NCI-H2081 (cell line): ENCODE results near the gene CATSPERE.
"Not testable (repeated sequence)": the region's sequence is repeated elsewhere in the genome, so short reads cannot be mapped to it uniquely, and the experiment has no call there.

Experiments
- DNase-seq, 2 experiments: peaks; one replicate each; lab custom pipeline; 2025; lab: John Stamatoyannopoulos, UW

The CATSPERE gene

DNA sequence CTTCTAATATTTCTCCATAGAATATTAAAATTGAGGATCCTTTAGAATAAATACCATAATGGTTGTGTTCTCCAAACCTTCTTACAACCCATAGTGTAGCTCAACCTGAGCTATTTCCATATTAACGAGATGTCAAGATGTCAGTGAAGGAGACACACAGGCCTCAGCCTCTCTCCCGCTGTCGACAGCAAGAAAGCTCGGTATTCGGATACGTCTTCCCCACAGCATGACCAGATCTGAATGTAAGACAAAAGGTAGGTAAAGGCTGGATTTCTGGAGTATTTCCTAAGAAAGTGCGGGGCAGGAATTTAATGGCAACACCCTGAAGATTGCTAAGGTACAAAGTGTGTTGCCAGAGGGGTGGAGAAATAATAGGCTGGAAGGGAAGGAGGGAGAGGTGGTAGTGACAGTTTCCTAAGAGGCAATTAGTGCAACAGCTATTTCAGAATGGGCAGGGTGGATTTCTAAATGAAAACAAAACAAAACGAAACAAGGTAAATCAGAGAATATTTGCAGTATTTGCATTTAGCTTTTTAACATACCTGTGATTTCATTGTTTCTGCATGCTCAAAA is 11.1 kb upstream of the CATSPERE start:
- no peak for DNase-seq

DNA sequence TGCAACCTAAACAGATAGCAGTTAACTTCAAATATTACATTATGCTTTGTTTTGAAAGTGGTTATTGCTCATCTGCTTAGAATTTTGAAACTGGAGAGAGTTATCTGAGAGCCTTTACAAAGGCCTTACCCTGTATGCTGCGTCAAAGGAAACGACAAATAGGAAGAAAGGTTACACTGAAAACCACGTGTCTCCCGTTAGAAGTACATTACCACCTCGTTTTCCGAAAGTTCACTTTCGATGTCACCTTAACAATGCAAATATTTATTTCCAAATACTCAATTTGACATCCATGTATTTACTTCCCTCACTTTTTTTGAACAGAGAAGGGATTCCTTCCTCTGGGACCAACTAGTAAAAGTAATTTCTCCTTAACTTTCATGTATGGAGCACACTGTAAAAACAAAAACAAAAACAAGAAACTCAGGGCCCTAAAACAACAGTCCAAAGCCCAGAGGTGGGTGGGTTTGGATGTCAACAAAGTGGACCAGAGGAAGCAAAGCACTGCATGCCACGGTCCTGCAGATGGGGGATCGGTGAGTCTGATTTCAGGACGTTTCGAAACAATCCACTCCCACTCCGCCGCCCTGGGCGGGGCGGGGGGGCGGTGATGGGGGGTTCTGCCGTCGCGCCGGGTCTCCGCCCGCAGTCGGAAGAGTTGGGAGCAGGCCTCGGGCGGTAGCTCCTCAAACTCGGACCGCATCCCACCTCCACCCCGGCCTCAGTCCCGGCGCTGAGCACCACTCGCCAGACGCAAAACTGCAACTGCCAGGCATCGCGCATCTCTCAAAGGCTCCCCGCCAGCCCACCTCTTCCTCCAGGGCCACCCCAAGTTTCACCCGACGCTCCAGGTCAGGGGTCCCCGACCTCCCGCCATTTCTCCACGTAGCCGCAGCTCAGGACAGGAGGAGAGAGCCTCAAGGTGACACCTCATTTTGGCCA is 10.2 kb upstream of the CATSPERE start:
- peak; percentile 8 to 55 for DNase-seq

DNA sequence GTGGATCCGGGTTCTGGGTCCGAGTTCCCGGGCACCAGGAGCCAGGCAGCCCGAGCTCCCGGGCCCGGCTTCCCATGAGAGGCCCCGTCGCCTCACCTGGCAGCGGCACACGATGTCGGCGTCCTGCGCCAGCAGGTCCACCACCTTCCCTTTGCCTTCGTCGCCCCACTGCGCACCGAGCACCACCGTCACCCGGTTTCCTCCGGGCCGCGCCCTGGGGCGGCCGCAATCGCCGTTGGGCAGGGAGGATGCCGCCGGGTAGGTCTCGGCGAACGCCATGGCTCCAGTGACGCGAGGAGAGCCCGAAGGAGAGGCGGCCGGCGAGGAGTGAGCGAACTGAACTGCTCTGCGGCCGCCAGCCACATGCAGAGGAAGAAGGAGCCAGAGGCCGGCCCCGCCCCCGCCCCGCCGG is 9.5 kb upstream of the CATSPERE start, which contains the start of gene ADSS2:
Gene ADSS2 (minus strand): TSS at position 371 of the 412 bp plus-strand sequence. CDS start 92 bp downstream, at position 279.
- no peak for DNase-seq

DNA sequence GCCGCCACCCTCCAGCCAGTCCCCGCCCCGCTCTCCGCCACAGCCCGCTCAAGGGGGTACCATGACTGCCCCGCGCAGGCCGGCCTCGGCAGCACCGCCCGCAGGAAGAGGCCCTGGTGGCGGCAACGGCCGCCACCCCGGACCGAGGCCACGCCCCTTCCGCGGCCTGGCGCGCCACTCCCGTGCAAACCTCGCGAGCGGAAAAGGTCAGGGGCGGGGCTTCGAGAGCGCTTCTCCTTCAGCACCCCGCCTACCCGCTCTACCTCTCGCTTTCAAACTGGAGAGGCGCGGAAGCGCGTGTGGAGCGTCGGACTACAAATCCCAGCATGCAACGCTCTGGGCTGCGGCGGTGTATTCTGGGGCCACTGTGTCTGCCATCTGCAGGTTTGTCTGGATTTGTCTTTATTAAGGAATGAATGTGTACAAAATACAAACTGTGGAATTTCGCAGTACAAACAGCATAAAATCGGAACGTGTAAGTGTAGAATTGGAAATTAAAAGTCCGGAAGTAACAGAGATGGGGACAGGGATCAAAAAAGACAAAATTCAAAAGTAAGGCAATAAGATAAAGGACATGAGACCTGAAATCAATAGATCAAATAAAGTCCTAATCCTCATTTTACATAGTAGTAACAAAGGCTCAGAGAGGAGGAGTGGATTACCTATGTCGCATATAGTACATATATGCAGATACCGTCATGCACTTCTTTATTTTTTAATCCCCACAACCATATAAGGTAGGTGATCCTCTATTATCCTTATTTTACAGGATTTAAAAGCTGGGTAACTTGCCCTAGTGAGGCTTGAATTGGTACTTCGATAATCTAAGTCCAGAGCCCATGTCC is 8.9 kb upstream of the CATSPERE start:
- peak; percentile 100 for DNase-seq

DNA sequence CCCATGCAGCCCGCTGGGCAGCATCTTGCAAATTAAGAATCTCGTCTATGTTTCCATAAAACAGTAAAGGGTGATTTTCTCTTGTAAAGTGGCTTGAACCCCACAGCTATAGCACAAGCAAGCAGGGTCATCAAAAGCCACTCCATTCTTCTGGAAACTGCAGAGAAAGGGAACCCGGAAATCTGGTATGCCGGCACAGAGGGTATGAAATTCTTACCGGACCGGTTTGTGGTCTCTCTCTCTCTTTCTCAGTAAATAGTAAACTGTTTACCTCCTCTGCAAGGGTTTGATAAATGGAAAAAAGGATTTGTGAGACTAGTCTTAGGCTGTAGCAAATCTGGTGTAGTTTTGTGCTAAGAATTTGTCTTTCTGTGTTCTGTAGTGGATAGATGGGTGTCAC is 6.7 kb upstream of the CATSPERE start:
- DNase-seq = no peak

DNA sequence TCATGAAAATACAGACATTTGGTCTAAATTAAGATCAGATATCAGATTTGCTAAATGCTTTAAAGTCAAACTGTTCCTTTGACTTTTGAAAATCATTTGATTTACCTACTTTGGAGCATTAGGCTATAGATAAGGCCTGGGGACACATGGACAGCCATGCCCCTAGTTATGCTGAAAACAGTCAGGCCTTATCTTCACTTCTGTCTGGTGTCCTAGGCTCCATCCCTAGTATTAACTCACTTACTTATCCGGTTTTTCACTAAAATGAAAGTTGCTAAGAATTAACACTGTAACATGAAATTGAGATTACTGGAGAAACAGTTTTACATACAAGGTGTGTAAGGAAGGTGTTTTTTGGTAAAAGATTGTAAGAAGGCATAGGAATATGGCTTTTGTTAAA is 4.5 kb upstream of the CATSPERE start:
- DNase-seq = no peak

DNA sequence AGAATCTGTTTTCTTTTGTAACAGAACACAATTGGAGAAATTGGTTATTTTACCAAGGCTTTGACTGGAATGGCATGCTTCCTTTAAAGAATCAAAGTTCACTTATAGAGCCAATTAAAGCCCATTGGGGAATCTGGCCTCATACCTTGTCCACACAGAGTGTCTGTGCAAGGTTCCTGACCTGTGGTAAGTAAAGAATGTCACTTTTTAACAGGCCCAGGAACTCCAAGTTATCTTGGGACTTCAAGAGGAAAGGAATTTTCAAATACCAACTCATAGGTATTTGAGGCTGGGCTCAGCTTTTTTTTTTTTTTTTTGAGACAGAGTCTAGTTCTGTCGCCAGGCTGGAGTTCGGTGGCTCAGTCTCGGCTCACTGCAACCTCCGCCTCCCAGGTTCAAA is 2.3 kb upstream of the CATSPERE start:
- DNase-seq = no peak

DNA sequence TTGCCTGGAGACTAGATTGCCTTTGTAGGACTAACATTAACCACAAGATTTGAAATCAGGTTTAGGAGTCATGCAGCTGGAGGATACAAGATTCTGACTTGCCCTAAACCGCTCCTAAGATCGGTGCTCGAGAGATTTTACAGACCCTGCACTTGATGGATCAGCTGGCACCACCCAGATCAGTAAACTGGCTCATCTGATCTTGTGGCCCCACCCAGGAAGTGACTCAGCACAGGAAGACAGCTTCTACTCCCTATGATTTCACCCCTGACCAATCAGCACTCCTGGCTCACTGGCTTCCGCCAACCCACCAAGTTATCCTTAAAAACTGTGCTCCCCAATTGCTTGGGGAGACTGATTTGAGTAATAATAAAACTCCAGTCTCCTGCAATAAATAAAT is 876 bp upstream of the CATSPERE start:
- no peak for DNase-seq

DNA sequence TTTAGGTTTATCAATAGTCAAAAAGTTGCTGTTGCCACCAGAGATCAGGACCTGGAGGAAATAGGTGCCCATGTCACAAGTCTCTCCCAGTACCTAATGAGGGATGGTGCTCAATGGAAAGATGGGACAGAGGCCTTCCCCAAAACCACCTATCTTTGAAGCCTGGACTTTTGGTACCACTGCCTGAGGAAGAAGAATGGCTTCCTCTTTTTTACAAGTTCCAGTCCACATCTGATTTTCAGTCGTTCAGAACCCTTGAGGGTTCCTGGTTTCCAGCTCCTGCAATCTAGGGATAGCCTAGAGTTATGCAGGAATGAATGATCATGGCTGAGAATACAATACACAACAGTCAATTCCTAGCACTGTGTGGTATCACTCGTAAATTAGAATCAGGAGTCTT is 5.7 kb downstream of the CATSPERE start:
- DNase-seq = no peak

DNA sequence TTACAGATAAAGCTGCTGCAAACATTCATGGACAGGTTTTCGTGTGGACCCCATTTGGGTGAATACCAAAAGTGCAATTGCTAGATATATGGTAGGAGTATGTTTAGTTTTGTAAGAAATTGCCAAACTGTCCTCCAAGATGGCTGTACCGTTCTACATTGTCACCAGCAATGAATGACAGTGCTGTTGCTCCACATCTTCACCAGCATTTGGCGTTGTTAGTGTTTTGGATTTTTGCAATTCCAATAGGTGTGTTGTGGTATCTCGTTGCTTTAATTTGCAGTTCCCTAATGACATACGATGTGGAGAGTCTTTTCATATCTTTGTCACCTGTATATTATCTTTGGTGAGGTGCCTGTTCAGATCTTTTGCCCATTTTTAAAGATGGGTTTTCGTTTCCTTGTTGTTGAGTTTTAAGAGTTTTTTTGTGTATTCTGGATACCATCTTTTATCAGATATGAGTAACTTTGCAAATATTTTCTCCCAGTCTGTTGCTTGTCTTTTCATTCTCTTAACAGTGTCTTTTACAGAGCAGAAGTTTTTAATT is 12.1 kb downstream of the CATSPERE start:
- no peak for DNase-seq

DNA sequence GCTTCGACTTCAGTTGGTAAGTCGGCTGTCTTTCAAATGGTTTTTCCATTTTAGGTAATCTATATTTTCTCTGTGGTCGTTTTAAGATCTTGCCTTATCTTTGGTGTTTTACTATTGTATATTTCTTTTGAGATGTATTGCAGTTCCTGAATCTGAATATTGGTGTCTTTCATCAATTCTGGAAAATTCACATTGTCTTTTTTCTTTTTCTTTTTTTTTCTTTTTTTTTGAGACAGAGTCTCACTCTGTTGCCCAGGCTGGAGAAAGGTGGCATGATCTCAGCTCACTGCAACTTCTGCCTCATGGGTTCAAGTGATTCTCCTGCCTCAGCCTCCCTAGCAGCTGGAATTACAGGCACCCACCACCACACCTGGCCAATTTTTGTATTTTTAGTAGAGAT is 23.9 kb downstream of the CATSPERE start:
- DNase-seq = not testable (repeated sequence)

DNA sequence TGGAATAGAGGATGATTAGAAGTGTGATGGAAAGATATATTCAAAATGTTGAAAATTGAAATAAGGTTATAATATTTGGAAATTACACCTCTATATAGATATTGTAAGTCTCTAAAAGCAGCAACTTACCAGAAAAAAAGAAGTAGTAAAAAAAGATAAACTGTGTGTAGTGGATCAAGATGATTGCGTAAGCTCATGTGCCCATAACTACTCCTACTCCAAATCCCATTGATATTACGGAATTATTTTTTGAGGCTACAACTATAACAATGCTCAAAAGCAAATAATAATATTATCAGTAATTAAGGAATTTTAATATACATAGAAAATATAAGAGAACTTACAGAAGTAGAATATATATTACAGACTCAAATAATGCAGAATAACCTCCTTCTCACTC is 33.6 kb downstream of the CATSPERE start:
- DNase-seq = no peak

DNA sequence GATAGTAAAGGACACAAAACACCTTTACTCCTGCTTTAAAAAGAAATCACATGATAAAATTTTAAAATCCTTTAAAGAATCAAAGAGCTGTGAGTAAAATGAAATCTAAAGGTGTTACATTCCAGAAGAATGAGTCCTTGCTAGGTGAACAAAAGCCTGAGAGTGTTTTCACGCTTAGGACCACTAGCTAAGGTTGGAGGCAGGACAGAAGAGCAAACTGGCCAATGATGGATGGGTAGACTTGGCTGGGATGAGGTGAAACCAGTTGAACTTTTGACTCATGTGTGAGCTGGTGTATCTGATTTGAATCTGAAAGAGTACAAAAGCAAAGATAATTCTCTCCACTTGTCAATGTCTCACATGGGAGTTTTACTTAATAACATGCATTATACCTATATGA is 35.1 kb downstream of the CATSPERE start:
- DNase-seq = no peak

DNA sequence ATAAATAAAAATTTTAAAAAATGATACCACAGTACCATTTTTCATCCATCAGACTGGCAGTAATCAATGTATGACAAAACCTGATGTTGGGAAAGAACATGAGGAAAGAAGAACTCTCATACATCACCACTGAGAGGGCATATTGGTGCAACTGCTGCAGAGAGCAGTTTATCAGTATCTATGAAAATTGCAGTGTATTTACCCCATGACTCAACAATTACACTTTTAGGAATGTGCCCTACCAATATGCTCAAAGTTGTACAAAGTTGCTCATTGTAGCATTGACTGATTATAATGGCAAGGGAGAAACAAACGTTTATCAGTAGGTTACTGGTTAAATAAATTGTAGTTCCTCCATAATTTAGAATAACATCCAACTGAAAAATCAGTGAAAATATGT is 36.7 kb downstream of the CATSPERE start:
- no peak for DNase-seq

DNA sequence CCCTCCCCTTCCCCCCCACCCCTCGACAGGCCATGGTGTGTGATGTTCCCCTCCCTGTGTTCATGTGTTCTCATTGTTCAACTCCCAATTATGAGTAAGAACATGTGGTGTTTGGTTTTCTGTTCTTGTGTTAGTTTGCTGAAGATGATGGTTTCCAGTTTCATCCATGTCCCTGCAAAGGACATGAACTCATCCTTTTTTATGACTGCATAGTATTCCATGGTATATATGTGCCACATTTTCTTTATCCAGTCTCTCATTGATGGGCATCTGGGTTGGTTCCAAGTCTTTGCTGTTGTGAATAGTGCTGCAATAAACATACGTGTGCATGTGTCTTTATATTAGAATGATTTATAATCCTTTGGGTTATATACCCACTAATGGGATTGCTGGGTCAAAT is 38.4 kb downstream of the CATSPERE start:
- DNase-seq = not testable (repeated sequence)

DNA sequence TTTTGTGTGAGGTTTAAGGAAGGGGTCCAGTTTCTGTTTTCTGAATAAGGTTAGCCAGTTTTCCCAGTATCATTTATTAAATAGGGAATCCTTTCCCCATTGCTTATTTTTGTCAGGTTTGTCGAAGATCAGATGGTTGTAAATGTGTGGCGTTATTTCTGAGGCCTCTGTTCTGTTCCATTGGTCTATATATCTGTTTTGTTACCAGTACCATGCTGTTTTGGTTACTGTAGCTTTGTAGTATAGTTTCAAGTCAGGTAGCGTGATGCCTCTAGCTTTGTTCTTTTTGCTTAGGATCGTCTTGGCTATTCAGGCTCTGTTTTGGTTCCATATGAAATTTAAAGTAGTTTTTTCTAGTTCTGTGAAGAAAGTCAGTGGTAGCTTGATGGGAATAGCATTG is 39.4 kb downstream of the CATSPERE start:
- DNase-seq = not testable (repeated sequence)

DNA sequence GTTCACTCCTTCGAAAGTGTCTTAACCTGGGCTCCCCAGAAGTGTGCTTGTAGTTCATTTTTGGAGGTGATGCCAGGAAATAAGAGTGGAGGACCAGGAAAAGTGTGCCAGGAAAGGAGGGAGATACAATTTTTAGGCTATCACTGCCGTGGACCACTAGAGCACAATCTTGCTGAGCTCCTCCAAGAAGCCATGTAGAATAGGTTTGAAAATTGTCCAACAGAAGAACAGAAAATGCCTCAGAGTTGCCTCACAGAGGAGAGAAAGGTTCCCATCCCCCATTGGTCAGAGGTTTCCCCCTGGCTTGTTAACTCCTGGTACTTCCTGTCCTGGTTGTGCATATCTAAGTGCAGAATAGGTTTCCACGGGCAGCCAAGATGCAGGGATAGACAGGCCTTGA is 41.6 kb downstream of the CATSPERE start:
- DNase-seq = no peak

DNA sequence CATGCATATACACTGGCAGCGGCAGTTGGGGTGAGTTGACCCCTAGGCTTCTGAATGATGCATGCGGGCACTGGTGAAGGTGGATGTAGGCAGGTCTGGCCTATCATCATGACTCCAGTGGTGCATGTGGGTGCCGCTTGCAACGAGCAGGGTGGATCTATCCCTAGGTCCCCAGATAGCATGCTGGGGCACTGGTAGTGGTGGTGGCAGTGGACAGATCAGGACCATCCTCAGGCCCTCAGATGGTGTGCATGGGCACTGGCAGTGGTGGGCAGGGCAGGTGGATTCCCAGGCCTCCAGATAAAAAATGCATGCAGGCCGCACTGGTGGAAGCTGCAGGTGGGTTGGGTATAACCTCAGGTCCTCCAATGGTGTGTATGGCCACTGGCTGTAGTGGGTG is 52.4 kb downstream of the CATSPERE start:
- no peak for DNase-seq

DNA sequence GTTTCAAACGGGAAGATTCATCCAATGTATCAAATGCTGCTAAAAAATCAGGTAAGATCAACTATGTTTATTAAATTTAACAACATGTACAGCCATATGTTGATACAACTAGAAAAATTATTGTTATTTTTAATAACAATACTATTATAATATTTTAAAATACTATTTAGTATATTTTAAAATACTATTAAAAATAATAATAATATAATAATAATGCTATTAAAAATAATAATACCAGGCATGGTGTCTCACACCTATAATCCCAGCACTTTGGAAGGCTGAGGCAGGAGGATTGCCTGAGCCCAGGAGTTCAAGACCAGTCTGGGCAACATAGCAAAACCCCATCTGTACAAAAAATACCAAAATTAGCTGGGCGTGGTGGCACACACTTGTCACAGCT is 54.6 kb downstream of the CATSPERE start:
- DNase-seq = no peak

DNA sequence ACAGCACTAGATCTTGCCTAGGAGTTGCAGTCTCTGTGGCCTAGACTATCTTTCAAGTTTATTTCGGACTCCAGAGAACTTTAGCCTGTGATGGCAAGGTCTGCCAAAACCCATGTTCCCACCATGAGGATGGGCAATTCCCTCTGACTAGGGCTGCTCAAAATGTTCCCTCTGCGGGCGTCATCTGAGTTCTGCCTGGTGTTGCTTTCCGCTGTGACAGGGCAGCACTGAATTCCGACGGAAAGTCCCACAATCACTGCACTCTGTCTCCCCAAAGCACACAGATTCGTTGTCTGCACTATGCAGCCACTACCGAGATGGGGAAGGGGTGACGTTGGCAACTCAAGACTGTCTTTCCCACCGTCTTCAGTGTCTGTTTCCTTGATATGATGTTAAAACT is 75.2 kb downstream of the CATSPERE start:
- no peak for DNase-seq

DNA sequence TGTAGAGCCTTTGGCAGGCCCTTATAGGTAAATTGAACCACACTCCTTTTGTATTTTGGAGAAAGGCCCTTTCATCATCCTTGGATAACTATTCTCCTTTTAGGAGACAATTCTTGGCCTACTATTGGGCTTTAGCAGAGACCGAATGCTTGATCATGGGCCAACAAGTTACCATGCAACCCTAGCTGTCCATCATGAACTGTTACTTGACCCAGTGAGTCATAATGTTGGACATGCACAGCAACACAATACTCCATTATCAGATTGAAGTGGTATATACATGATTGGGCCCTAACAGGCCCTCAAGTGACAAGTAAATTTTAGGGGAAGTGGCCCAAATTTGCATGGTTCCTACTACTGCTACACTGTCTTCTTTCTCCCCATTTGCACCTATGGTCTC is 84.4 kb downstream of the CATSPERE start:
- DNase-seq = no peak

DNA sequence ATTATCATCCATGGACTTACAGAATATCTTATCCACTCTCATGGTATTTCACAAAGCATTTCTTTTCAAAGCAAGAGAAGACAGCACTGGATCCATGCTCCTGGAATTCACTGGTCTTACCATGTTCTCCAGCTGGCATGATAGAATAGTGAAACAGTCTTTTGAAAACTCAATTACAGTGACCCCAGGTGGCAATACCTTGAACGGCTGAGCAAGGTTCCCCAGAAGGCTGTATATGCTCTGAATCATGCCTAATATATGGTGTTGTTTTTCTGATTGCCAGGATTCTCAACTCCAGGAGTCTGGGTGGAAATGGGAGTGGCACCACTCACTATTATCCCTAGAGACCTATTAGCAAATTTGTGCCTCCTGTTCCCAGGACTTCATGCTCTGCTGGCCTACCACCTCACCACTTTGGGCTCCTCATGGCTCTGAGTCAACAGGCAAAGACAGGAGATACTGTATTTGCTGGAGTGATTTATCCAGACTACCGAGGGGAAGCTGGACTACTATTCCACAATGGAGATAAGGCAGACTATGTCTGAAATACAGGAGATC is 87.6 kb downstream of the CATSPERE start:
- DNase-seq = no peak
